Measurements from ENCODE around the gene TGFBR3L. TPM values are rescaled to one million over a fixed set of nuclear protein-coding genes. Genes with fewer than 3 reads are reported as not detected.

TGFBR3L gene
- polyA plus RNA-seq, 1 donor (not counting 4 experiments of a cell fraction or from before 2014, with no cell fraction given): 0.28 TPM

DNA sequence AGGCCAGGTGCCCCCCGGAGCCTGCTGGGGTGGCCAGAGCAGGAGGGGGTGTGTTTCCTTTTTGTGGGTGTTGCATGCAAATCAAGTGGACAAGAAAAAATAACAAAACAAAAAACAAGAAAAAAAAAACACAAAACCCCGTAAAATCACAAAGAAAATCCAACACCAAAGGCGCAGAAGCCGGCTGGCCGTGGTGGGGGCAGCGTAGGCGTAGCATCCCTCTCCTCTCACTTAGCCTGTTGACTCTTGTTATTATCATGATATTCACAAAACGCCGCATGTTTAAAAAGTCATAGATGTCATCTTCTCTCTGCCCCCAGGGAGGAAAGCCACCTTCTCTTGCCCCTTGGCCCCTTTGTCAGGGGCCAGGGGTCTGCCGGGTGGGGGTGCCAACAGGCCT is 978 bp upstream of the TGFBR3L start:
- DNase-seq (ENCODE audit: low read depth, low spot score) (no peak), FAIRE-seq (no peak)
- Histone ChIP-seq H3K9ac (ENCODE audit: control insufficient read depth, extremely low read depth, insufficient read depth, low read length) (no peak overlapping the region), H3K4me2 (ENCODE audit: control insufficient read depth, extremely low read depth, insufficient read depth, low read depth, low read length) (no peak overlapping the region), H3K27me3 (ENCODE audit: control insufficient read depth, extremely low read depth, insufficient read depth, low read length) (peaks cover 24% of the 10 kb centered on the region), H2AFZ (ENCODE audit: control insufficient read depth, low read length) (no peak overlapping the region), H4K20me1 (ENCODE audit: control insufficient read depth, extremely low read depth, insufficient read depth, low read length) (no peaks in the 10 kb centered on the region), H3K4me1 (ENCODE audit: control insufficient read depth, extremely low read depth, insufficient read depth, low read length) (peaks cover 9% of the 10 kb centered on the region), H3K9me3 (ENCODE audit: control insufficient read depth, low read depth, low read length) (no peaks in the 10 kb centered on the region), H3K27ac (ENCODE audit: control insufficient read depth, insufficient read depth, low read length) (no peak overlapping the region), H3K4me3 (ENCODE audit: control insufficient read depth in 2 of 3, extremely low read depth in 1 of 3, insufficient read depth in 2 of 3, low read depth in 1 of 3, low read length in 3 of 3) (no peak overlapping the region), H3K36me3 (ENCODE audit: control insufficient read depth in 2 of 2, extremely low read depth in 1 of 2, insufficient read depth in 2 of 2, low read length in 2 of 2) (peaks cover 7 to 11% of the 10 kb centered on the region in 2 experiments), H3K79me2 (ENCODE audit: control insufficient read depth, insufficient read depth, low read length) (no peaks in the 10 kb centered on the region), H3K9me1 (ENCODE audit: control insufficient read depth, extremely low read depth, insufficient read depth, low read length) (no peaks in the 10 kb centered on the region)
- dilution Hi-C loops (cut with MboI; ENCODE audit: extremely low pct_ligation_motif_present, low sequenced_read_pairs): no loop called here
- TF ChIP-seq, protein P1, sequence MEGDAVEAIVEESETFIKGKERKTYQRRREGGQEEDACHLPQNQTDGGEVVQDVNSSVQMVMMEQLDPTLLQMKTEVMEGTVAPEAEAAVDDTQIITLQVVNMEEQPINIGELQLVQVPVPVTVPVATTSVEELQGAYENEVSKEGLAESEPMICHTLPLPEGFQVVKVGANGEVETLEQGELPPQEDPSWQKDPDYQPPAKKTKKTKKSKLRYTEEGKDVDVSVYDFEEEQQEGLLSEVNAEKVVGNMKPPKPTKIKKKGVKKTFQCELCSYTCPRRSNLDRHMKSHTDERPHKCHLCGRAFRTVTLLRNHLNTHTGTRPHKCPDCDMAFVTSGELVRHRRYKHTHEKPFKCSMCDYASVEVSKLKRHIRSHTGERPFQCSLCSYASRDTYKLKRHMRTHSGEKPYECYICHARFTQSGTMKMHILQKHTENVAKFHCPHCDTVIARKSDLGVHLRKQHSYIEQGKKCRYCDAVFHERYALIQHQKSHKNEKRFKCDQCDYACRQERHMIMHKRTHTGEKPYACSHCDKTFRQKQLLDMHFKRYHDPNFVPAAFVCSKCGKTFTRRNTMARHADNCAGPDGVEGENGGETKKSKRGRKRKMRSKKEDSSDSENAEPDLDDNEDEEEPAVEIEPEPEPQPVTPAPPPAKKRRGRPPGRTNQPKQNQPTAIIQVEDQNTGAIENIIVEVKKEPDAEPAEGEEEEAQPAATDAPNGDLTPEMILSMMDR (optimal IDR thresholded peaks at IDR 0.05 in 1 of 3, IDR thresholded peaks at IDR 0.05 in 1 of 3, conservative IDR thresholded peaks at IDR 0.05 in 1 of 3; ENCODE audit: extremely low read depth in 1 of 3, insufficient read depth in 2 of 3, low read length in 3 of 3): no peak
- TF ChIP-seq EZH2 (IDR thresholded peaks at IDR 0.05; ENCODE audit: low read length): no peak

DNA sequence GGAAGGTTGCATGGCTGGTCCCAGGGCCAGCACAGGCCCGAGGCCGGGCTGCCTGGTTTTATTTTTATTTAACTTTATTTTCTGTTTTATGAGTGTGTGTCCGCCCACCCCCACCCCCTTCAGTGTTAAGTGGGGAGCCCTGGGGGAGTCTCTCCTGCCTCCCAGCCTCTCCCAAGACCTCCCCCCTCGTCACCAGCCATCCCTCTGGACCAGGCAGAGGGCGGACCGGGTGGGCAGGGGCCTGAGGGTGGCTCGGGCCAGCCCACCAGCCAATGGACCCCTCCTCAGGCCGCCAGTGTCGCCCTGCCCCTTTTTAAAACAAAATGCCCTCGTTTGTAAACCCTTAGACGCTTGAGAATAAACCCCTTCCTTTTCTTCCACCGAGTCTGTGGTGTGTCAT is 531 bp upstream of the TGFBR3L start:
- dilution Hi-C loops (cut with MboI; ENCODE audit: extremely low pct_ligation_motif_present, low sequenced_read_pairs): no loop called here
- no peak overlapping the region for H3K4me3 ChIP-seq (ENCODE audit: control insufficient read depth in 2 of 3, extremely low read depth in 1 of 3, insufficient read depth in 2 of 3, low read depth in 1 of 3, low read length in 3 of 3)

More for the DNA sequence above, 531 bp upstream of the TGFBR3L start:
- Histone ChIP-seq H3K9me1 (ENCODE audit: control insufficient read depth, extremely low read depth, insufficient read depth, low read length) (no peaks in the 10 kb centered on the region), H3K36me3 (ENCODE audit: control insufficient read depth in 2 of 2, extremely low read depth in 1 of 2, insufficient read depth in 2 of 2, low read length in 2 of 2) (peaks cover 7 to 11% of the 10 kb centered on the region in 2 experiments), H3K4me2 (ENCODE audit: control insufficient read depth, extremely low read depth, insufficient read depth, low read depth, low read length) (no peak overlapping the region), H3K27me3 (ENCODE audit: control insufficient read depth, extremely low read depth, insufficient read depth, low read length) (peaks cover 24% of the 10 kb centered on the region), H3K79me2 (ENCODE audit: control insufficient read depth, insufficient read depth, low read length) (no peaks in the 10 kb centered on the region), H3K9ac (ENCODE audit: control insufficient read depth, extremely low read depth, insufficient read depth, low read length) (no peak overlapping the region), H2AFZ (ENCODE audit: control insufficient read depth, low read length) (no peak overlapping the region), H3K27ac (ENCODE audit: control insufficient read depth, insufficient read depth, low read length) (no peak overlapping the region), H3K9me3 (ENCODE audit: control insufficient read depth, low read depth, low read length) (no peaks in the 10 kb centered on the region), H4K20me1 (ENCODE audit: control insufficient read depth, extremely low read depth, insufficient read depth, low read length) (no peaks in the 10 kb centered on the region), H3K4me1 (ENCODE audit: control insufficient read depth, extremely low read depth, insufficient read depth, low read length) (peaks cover 9% of the 10 kb centered on the region)
- TF ChIP-seq, protein P1 (optimal IDR thresholded peaks at IDR 0.05 in 1 of 3, IDR thresholded peaks at IDR 0.05 in 1 of 3, conservative IDR thresholded peaks at IDR 0.05 in 1 of 3; ENCODE audit: extremely low read depth in 1 of 3, insufficient read depth in 2 of 3, low read length in 3 of 3): no peak
- no peak for TF ChIP-seq EZH2 (IDR thresholded peaks at IDR 0.05; ENCODE audit: low read length)
- DNase-seq (ENCODE audit: low read depth, low spot score) (no peak), FAIRE-seq (no peak)

Data from keratinocyte (primary cell).